T1000 (cell line): Measurements from ENCODE around the gene PREX1.

Experiments
- DNase-seq: peaks from one replicate; lab custom pipeline; 2025; ENCODE audit warnings: mixed read lengths; lab: John Stamatoyannopoulos, UW

The PREX1 gene

DNA sequence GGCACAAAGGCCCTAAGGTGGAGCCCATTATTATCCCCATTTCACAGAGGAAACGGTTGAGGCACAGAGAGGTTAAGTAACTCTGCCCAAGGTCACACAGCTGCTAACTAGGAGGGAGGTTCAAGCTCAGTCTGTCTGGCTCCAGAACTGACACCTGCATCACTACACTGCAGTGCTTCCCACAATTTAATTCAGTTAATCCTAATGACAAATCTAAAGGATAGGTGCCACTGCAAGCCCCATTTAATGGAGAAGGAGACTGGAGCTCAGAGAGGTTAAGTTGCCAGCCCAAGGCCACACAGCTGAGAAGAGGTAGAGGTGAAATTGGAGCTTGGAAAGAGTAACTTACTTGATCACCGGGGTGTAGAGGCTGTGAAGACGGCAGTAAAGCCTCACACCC is 148.8 kb downstream of the PREX1 start:
- DNase-seq = no peak

DNA sequence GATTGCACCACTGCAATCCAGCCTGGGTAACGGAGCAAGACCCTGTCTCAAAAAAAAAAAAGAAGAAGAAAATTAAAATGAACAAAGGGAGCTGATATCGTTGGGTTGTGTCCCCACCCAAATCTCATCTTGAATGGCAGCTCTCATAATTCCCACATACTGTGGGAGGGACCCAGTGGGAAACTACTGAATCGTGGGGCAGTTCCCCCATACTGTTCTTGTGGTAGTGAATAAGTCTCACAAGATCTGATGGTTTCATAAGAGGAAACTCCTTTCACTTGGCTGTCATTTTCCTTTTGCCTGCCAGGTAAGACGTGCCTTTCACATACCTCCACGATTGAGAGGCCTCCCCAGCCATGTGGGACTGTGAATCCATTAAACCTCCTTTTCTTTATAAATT is 149.4 kb downstream of the PREX1 start:
- no peak for DNase-seq

GRCh38 chr20:48676795-48677460 is 150.9 kb downstream of the PREX1 start:
- DNase-seq = no peak

- no peak for DNase-seq
Measured at GRCh38 chr20:48676125-48676524, 151.7 kb downstream of the PREX1 start.

DNA sequence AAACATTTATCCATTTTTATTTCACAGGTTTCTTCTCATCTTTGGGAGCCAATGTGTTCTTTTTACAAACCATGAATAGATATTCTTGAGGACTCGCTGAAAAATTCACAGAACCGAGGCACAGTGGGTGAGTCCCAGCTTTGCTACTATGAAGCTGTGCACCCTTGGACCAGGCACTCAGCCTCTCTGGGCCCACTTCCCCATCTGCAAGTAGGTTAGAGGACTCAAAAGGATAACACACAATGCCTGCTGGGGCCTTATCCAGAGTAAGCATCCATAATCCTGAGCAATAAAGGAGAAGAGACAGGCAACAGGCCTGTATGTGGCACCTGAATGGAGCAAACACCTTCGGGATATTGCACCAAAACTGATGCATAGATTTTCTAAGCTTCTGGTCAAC is 153.3 kb downstream of the PREX1 start:
- DNase-seq = no peak

DNA sequence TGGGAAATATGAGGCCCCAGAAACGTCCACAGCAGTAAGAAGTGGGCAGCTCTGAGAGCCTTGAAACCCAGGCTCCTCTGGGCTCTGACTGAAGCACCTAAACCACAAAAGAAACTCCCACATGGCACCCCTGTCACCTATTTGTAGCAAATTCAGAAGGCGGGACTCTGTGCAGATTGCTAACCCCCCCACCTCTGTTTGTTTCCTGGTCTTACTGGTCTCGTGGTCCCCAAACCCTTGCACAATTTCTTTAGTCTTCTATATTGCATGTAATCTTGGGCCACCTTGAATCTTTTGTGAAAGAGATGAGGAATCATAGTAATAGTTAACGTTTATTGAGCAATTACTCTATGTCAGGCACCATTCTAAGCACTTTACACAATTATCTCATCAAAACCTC is 154.3 kb downstream of the PREX1 start:
- DNase-seq = no peak

- no peak for DNase-seq
Measured at GRCh38 chr20:48672324-48672723, 155.5 kb downstream of the PREX1 start.

GRCh38 chr20:48671141-48671540 is 156.7 kb downstream of the PREX1 start:
- DNase-seq = no peak

DNA sequence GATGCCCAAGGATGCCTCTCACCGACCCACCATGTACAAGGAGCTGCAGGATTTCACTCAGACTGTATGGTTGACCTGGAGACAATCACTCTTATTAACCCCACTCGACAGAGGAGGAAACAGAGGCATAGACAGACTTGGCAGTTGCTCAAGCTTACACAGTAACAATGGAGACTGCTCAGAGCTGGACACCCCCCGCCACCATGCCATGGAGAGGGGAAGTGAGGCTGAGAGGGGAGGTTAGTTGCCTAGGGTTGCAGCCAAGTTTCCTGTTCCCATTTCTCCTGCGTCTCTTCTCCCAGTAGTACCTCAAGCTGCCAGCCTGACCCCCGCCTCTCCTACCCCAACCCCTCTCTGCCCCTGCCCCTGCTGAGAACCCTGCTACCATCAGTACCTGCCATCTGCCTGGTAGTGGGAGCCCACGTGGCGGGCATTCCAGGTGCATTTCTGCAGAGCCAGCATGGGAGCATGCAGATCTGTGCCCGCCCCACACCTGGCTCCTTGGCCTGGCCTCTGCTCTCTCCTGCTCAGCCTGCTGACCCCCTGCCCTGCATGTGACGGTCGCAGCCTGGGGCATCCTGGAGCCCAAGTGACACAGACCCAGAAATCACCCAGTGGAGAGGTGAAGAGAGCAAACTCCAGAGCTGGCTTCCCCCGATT is 157.7 kb downstream of the PREX1 start:
- no peak for DNase-seq

- DNase-seq = peak; percentile 95
Measured at GRCh38 chr20:48668451-48668946, 159.3 kb downstream of the PREX1 start.

- peak; percentile 82 for DNase-seq
Measured at GRCh38 chr20:48667889-48668413, 159.8 kb downstream of the PREX1 start.

- no peak for DNase-seq
Measured at GRCh38 chr20:48667481-48667880, 160.3 kb downstream of the PREX1 start.

GRCh38 chr20:48665785-48666184 is 162.0 kb downstream of the PREX1 start:
- DNase-seq = no peak

GRCh38 chr20:48662711-48663110 is 165.1 kb downstream of the PREX1 start:
- DNase-seq = no peak

DNA sequence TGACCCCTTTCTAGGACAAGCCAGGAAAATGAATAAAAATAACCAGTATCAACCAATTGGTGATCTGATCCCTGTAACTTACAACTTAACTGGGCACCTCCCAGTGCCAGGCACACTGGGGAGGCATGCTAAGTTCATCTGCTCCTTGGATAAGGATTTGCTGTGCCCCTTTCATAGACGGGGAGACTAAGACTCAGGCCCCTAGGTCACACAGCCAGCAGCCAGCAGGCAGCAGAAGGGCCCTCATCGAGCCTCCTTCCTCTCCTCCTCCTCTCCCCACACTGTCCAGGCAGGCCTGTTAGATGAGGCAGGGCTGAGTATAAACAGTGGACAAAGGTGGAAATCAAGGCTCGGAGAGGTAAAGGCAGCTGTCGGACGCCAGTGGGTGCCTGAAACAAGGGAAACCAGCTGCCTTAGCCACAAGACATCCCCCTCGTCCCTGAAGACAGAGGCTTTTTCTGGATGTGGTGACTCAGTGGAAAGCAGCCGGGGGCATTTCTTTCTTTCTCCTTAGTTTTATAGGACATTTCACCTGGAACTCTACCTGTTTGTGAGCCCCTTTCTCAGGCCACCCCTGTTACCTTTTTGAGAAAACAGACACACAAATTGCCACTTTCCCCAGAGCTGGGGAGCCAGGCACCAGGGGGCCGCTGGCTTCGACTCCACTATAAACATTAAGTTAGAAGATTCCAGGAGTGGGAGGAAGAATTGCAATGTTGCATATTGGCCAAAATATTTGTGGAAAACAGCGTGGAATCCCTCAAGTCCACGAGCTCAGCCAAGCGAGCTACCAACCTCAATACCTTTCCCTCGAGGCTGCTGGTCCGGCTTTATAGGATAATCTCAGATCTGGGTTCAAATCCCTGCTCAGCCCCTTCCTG is 166.0 kb downstream of the PREX1 start:
- no peak for DNase-seq

- no peak for DNase-seq
Measured at GRCh38 chr20:48660788-48661187, 167.0 kb downstream of the PREX1 start.

DNA sequence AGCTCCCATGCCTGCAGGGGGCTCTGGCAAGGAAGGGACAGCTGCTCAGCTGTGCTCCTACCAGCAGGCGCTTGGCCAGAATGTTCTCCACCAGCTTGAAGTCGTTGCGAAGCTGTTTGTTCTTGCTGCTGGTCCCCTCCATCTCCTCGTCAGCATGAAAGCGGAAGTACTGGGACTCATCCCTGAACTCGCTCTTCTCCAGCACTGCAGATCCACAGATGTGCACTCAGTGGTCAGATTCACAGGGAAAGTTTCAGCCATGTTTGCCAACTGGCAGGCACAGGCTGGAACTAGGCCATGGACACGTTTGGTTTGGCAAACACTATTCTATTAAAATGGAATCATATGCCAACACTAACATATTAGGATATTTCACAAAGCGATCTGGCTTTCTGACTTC is 167.9 kb downstream of the PREX1 start:
- no peak for DNase-seq

DNA sequence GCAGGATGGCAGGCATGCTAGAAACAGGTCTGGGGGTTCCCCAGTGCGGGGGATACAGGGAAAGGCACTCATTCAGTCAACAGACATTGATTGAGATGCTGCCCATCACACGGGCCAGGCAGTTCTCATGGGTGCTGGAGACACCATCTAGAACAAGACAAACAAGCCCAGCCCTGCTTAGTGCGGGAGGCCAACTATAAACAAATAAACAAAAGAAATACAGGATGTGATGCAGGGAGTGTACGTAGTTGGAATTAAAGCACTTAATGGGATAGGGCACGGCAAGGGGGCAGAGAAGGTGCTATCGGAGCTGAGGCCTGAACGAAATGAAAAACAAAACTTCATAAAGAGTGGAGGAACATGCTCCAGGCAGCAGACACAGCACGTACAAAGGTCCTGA is 169.3 kb downstream of the PREX1 start:
- no peak for DNase-seq

- no peak for DNase-seq
Measured at GRCh38 chr20:48658198-48658476, 169.7 kb downstream of the PREX1 start.

GRCh38 chr20:48657426-48658197 is 170.2 kb downstream of the PREX1 start:
- peak; percentile 59 for DNase-seq

GRCh38 chr20:48656661-48657211 is 171.1 kb downstream of the PREX1 start:
- no peak for DNase-seq

DNA sequence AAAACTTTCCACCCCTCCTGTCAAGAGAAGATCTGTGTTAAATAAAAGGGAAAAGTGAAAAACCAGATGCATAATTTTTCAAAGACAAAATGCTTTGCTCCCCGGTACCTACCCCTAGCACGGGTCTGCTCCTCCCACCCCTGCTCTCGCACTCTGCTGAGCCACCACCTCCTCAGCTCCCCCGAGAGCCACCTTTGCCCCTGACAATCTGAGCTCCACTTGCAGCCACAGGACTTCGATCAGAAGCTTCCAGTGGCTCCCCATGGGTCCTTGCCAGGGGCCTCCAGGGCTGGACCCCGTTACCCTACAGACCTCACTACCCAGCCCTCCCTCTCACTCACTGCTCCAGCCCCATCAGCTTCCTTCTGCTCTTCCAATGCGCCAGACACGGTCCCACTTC is 171.7 kb downstream of the PREX1 start:
- no peak for DNase-seq
